DOHH2 (cell line): Measurements from ENCODE around the gene TNFAIP8L3.

Source experiments
- H3F3A ChIP-seq: fragments of 200-600 bp; sonication (generic), shearing (Covaris generic); 2 replicates; pipeline ENCODE4 v1.6.0; 2016; ENCODE audit warnings: antibody characterized with exemption, mild to moderate bottlenecking; ENCODE audit not compliant: control insufficient read depth, insufficient read depth
- H3K27ac ChIP-seq: fragments of 200-600 bp; sonication (generic); 2 replicates; pipeline ENCODE4 v1.5.1; 2014; ENCODE audit warnings: low read depth, mild to moderate bottlenecking, low read length, moderate library complexity
- H3K27me3 ChIP-seq: fragments of 200-600 bp; sonication (generic); 2 replicates; pipeline ENCODE4 v1.6.1; 2014; ENCODE audit warnings: mild to moderate bottlenecking, low read length, mixed read lengths; ENCODE audit not compliant: control insufficient read depth
- H3K36me3 ChIP-seq: fragments of 200-600 bp; sonication (generic); 2 replicates; pipeline ENCODE4 v1.6.1; 2014; ENCODE audit warnings: mild to moderate bottlenecking, low read length, moderate library complexity, mixed read lengths; ENCODE audit not compliant: control insufficient read depth
- H3K4me1 ChIP-seq: fragments of 200-600 bp; sonication (generic); 2 replicates; pipeline ENCODE4 v1.6.1; 2014; ENCODE audit warnings: mild to moderate bottlenecking, low read length, mixed read lengths; ENCODE audit not compliant: control insufficient read depth
- H3K4me2 ChIP-seq: fragments of 200-600 bp; sonication (generic); 2 replicates; pipeline ENCODE4 v1.6.0; 2014; ENCODE audit warnings: mild to moderate bottlenecking, low read length, moderate library complexity
- H3K4me3 ChIP-seq: fragments of 200-600 bp; sonication (generic); 2 replicates; pipeline ENCODE4 v1.5.1; 2014; ENCODE audit warnings: mild to moderate bottlenecking, low read length, mixed read lengths
- H3K79me2 ChIP-seq: fragments of 200-600 bp; sonication (generic); 2 replicates; pipeline ENCODE4 v1.6.1; 2014; ENCODE audit warnings: mild to moderate bottlenecking, low read length, mixed read lengths; ENCODE audit not compliant: control insufficient read depth
- H3K9me2 ChIP-seq: fragments of 200-600 bp; sonication (generic); replicated peaks from 2 replicates; pipeline ENCODE4 v1.6.1; 2014; ENCODE audit warnings: mild to moderate bottlenecking, low read length, mixed read lengths; ENCODE audit not compliant: control insufficient read depth
- H3K9me3 ChIP-seq: fragments of 200-600 bp; sonication (generic); 2 replicates; pipeline ENCODE4 v1.6.1; 2014; ENCODE audit warnings: antibody characterized with exemption, low read length, mixed read lengths; ENCODE audit not compliant: control insufficient read depth, insufficient read depth
- H4K20me1 ChIP-seq: fragments of 200-600 bp; sonication (generic); 2 replicates; pipeline ENCODE4 v1.6.0; 2014; ENCODE audit warnings: low read depth, mild to moderate bottlenecking, antibody characterized with exemption, low read length, moderate library complexity; ENCODE audit not compliant: control insufficient read depth, insufficient read depth
- EZH2phosphoT487 ChIP-seq: fragments of 200-600 bp; sonication (generic); IDR thresholded peaks from 2 replicates; pipeline ENCODE4 v1.6.1; 2017; ENCODE audit warnings: borderline replicate concordance, mild to moderate bottlenecking, antibody characterized with exemption, low read length, moderate library complexity, mixed read lengths
- TF ChIP-seq, protein P1 (sequence below): fragments of 200-600 bp; sonication (generic); IDR thresholded peaks from one replicate; pipeline ENCODE4 v1.5.1; 2014; ENCODE audit warnings: antibody characterized with exemption, mild to moderate bottlenecking, low read depth, low read length; ENCODE audit not compliant: poor library complexity, severe bottlenecking

Gene TNFAIP8L3

DNA sequence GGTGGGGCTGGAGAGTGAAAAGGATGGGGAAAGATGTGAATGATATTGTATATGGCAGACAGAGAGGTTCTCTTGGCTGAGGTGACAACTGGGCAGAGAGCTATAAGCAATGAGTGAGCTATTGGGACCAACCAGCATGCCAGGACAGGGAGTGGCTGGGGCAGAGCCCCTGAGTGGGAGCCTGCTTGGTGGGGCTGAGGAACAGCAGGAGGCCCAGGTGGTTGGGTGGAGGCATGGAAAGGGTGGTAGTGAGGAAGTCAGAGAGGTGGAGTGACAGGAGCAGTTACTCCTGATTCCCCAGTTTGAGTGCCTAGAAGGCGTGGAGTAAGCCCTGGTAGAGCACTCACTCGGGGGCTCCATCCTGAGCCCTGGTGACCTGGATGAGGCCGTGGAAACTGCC is 15.5 kb upstream of the TNFAIP8L3 start:
- H3K9me2 ChIP-seq: no peaks in the 10 kb centered on the region
- no peak overlapping the region for H3K4me3 ChIP-seq
- H3K27ac ChIP-seq: no peak overlapping the region
- H3K79me2 ChIP-seq: no peaks in the 10 kb centered on the region
- no peaks in the 10 kb centered on the region for H3K4me1 ChIP-seq
- TF ChIP-seq, protein P1, sequence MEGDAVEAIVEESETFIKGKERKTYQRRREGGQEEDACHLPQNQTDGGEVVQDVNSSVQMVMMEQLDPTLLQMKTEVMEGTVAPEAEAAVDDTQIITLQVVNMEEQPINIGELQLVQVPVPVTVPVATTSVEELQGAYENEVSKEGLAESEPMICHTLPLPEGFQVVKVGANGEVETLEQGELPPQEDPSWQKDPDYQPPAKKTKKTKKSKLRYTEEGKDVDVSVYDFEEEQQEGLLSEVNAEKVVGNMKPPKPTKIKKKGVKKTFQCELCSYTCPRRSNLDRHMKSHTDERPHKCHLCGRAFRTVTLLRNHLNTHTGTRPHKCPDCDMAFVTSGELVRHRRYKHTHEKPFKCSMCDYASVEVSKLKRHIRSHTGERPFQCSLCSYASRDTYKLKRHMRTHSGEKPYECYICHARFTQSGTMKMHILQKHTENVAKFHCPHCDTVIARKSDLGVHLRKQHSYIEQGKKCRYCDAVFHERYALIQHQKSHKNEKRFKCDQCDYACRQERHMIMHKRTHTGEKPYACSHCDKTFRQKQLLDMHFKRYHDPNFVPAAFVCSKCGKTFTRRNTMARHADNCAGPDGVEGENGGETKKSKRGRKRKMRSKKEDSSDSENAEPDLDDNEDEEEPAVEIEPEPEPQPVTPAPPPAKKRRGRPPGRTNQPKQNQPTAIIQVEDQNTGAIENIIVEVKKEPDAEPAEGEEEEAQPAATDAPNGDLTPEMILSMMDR: no peak
- no peak for TF ChIP-seq EZH2phosphoT487
- H3K4me2 ChIP-seq: no peak overlapping the region
- H3F3A ChIP-seq: no peaks in the 10 kb centered on the region
- no peaks in the 10 kb centered on the region for H4K20me1 ChIP-seq
- no peaks in the 10 kb centered on the region for H3K36me3 ChIP-seq
- H3K27me3 ChIP-seq: 0 out of 2 replicates have a peak, but pooled peaks cover 4% of the 10 kb centered on the region
- H3K9me3 ChIP-seq: no peaks in the 10 kb centered on the region

DNA sequence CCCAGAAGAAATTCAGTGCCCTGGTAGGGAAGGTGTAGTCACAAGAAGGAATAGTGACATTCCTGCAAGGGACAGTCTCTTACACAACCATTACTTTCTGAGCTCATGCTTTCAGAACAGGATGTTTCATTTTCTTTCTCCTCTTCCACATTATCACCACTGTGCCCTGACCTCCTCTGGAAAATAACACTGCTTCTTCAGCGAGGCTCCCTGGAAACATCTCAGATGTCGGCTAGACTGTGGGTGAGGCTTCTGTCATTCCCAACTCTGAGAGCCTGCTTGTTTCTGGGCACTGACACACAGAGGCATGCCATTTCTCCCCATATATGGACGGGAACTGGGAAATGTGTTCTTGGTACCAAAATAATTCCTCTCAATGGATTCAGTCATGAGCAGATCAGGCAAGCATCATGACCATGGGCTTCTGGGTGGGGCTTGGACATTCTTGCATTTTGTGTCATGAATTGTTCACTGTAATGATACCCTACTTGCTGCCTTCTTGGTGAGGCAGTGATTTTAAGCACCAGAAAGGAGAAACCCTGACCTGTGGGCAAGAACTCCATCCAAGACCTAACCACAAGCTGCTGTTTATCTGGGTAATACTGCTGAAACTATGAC is 14.3 kb upstream of the TNFAIP8L3 start:
- Histone ChIP-seq H3K9me3 (no peaks in the 10 kb centered on the region), H4K20me1 (no peaks in the 10 kb centered on the region), H3K4me1 (no peaks in the 10 kb centered on the region), H3K4me2 (no peak overlapping the region), H3F3A (no peaks in the 10 kb centered on the region), H3K27me3 (0 out of 2 replicates have a peak, but pooled peaks cover 4% of the 10 kb centered on the region), H3K79me2 (no peaks in the 10 kb centered on the region), H3K9me2 (no peaks in the 10 kb centered on the region), H3K27ac (no peak overlapping the region), H3K4me3 (no peak overlapping the region), H3K36me3 (no peaks in the 10 kb centered on the region)
- TF ChIP-seq EZH2phosphoT487: no peak

DNA sequence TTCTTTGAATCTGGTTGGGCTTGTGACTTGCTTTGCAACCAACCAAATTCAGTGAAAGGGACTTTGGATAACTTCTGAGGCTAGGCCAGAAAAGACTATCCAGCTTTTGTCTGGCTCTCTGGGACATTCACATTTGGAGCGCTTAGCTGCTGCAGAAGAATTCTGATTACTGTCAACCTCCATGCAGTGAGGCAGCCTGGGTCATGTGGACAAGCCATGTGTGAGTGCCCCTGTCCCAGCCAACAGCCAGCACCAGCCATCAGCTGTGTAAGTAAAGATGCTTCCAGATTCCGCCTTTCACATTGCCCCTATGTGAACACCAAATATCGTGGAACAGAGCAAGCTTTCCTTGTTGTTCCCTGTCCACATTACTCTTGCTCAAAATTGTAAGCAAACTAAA is 12.9 kb upstream of the TNFAIP8L3 start:
- H3K27me3 ChIP-seq: peaks cover 10% of the 10 kb centered on the region; the same call in 1 of the 2 replicates
- TF ChIP-seq EZH2phosphoT487: no peak
- TF ChIP-seq, protein P1: no peak
- H3K79me2 ChIP-seq: no peaks in the 10 kb centered on the region
- no peaks in the 10 kb centered on the region for H3K9me3 ChIP-seq
- H3F3A ChIP-seq: no peaks in the 10 kb centered on the region
- H3K4me2 ChIP-seq: no peak overlapping the region
- no peaks in the 10 kb centered on the region for H3K4me1 ChIP-seq
- no peaks in the 10 kb centered on the region for H3K36me3 ChIP-seq
- H3K4me3 ChIP-seq: no peak overlapping the region
- H3K27ac ChIP-seq: no peak overlapping the region
- no peaks in the 10 kb centered on the region for H3K9me2 ChIP-seq
- no peaks in the 10 kb centered on the region for H4K20me1 ChIP-seq

DNA sequence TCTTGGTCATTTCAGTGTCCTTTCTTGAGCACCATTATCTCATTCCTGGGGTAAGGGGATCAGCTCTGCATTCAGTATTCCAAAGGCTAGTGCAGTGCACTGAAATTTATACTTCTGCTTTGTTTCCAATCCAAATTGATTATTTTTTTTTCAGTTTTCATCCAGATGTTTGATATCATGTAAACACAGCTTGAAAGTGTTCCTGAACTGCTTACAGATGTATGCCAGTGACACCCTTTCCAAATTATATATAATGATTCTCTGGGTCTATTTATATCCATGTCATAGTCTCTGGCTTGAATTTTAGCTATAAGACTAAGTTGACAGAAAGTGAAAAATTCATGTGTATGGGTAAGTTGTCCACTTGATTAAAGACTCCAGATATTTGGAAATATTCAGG is 11.8 kb upstream of the TNFAIP8L3 start:
- no peak overlapping the region for H3K27ac ChIP-seq
- H3F3A ChIP-seq: no peaks in the 10 kb centered on the region
- TF ChIP-seq, protein P1: no peak
- no peak for TF ChIP-seq EZH2phosphoT487
- no peaks in the 10 kb centered on the region for H3K79me2 ChIP-seq
- H3K9me3 ChIP-seq: no peaks in the 10 kb centered on the region
- H3K9me2 ChIP-seq: no peaks in the 10 kb centered on the region
- no peaks in the 10 kb centered on the region for H3K4me1 ChIP-seq
- no peak overlapping the region for H3K4me2 ChIP-seq
- no peak overlapping the region for H3K4me3 ChIP-seq
- H3K36me3 ChIP-seq: no peaks in the 10 kb centered on the region
- H4K20me1 ChIP-seq: no peaks in the 10 kb centered on the region
- peaks cover 9% of the 10 kb centered on the region; the same call in 1 of the 2 replicates for H3K27me3 ChIP-seq
